BJ (cell line): ENCODE results near the gene SNRNP48. TPM values are rescaled to one million over a fixed set of nuclear protein-coding genes. Genes with fewer than 3 reads are reported as not detected.

ENCODE experiments used
- CTCF ChIA-PET: fragments of 350-600 bp; formaldehyde crosslinking; extraction: SDS; loops from one replicate; lab custom pipeline; 2021; ENCODE audit warnings: antibody characterized with exemption, inconsistent platforms; lab: Yijun Ruan, JAX
- POLR2A ChIA-PET: fragments of 300-600 bp; sonication (Branson Sonifier 250); formaldehyde crosslinking; extraction: SDS; loops from one replicate; lab custom pipeline; 2021; ENCODE audit warnings: antibody characterized with exemption; lab: Charles Lee
- DNase-seq: peaks from one replicate; pipeline ENCODE4 v3.0.0-alpha.2; 2011; ENCODE audit warnings: low read depth
- H3K27me3 ChIP-seq: 2 replicates; pipeline ENCODE4 v1.6.0; 2011; ENCODE audit warnings: low read length; ENCODE audit not compliant: control insufficient read depth, insufficient read depth
- H3K36me3 ChIP-seq: 2 replicates; pipeline ENCODE4 v1.5.1; 2011; ENCODE audit warnings: low read length; ENCODE audit not compliant: control insufficient read depth, insufficient read depth
- H3K4me3 ChIP-seq: 2 replicates; pipeline ENCODE4 v1.5.1; 2011; ENCODE audit warnings: low read depth, mild to moderate bottlenecking, control low read depth, low read length
- CTCF ChIP-seq: IDR thresholded peaks from 2 replicates; pipeline ENCODE4 v1.5.1; 2011; ENCODE audit warnings: low read depth, mild to moderate bottlenecking, control low read depth, inconsistent platforms, low read length, moderate library complexity; ENCODE audit not compliant: insufficient read depth
- polyA plus RNA-seq: library from polyadenylated mRNA; depleted of rRNA; stranded (reverse); fragments of >200 nt; gene quantifications from 2 replicates; pipeline ENCODE4 v1.2.3, GENCODE V29; 2011

Gene SNRNP48
- polyA plus RNA-seq, 1 experiment: 2.6 TPM

GRCh38 chr6:7568021-7568420 lies 22.0 kb upstream of the SNRNP48 start:
- POLR2A ChIA-PET: interaction anchor here (0.6 kb wide), 1 partner anchor 95 kb away, joined by 11 read pairs; no protein-coding TSS in a partner anchor
- no peak overlapping the region for H3K4me3 ChIP-seq
- H3K36me3 ChIP-seq: peaks cover 4% of the 10 kb centered on the region
- CTCF ChIA-PET: interaction anchor here (1.7 kb wide), 1 partner anchor 21 kb away, joined by 6 read pairs; no protein-coding TSS in a partner anchor
- no peak for TF ChIP-seq CTCF
- no peaks in the 10 kb centered on the region for H3K27me3 ChIP-seq
- DNase-seq: peak; percentile 80

- Histone ChIP-seq H3K27me3 (no peaks in the 10 kb centered on the region), H3K4me3 (no peak overlapping the region), H3K36me3 (peaks cover 4% of the 10 kb centered on the region)
- no peak for TF ChIP-seq CTCF
- POLR2A ChIA-PET: no interaction called here
- DNase-seq: no peak
- CTCF ChIA-PET: interaction anchor here (1.1 to 1.2 kb wide), 2 partner anchors 10 to 12 kb away, joined by 3 to 5 read pairs; no protein-coding TSS in a partner anchor
These were observed 20.9 kb upstream of the SNRNP48 start for GRCh38 chr6:7569082-7569481.

- no peaks in the 10 kb centered on the region for H3K27me3 ChIP-seq
- POLR2A ChIA-PET: no interaction called here
- H3K4me3 ChIP-seq: no peak overlapping the region
- CTCF ChIA-PET: no interaction called here
- H3K36me3 ChIP-seq: peaks cover 4% of the 10 kb centered on the region
- no peak for DNase-seq
- no peak for TF ChIP-seq CTCF
These were observed 17.6 kb upstream of the SNRNP48 start for GRCh38 chr6:7572213-7572943.

- no peak overlapping the region for H3K4me3 ChIP-seq
- no peak for TF ChIP-seq CTCF
- ChIA-PET POLR2A (no interaction called here), CTCF (interaction anchor here (0.9 kb wide), 1 partner anchor 147 kb away, joined by 3 read pairs; no protein-coding TSS in a partner anchor)
- DNase-seq: no peak
- no peaks in the 10 kb centered on the region; the same call in 1 of the 2 replicates for H3K36me3 ChIP-seq
- no peaks in the 10 kb centered on the region for H3K27me3 ChIP-seq
These were observed 15.5 kb upstream of the SNRNP48 start for GRCh38 chr6:7574500-7574899.

- no peak overlapping the region for H3K4me3 ChIP-seq
- no peak for TF ChIP-seq CTCF
- DNase-seq: no peak
- ChIA-PET POLR2A (no interaction called here), CTCF (interaction anchor here (1.3 kb wide), 1 partner anchor 12 kb away, joined by 4 read pairs; no protein-coding TSS in a partner anchor)
- H3K36me3 ChIP-seq: peaks cover 8% of the 10 kb centered on the region
- H3K27me3 ChIP-seq: no peaks in the 10 kb centered on the region
These were observed 11.5 kb upstream of the SNRNP48 start for GRCh38 chr6:7578516-7578915.
